ENCODE measurements around the gene CCDC201. TPM values are rescaled to one million over a fixed set of nuclear protein-coding genes. Genes with fewer than 3 reads are reported as not detected.
A peak's percentile ranks its signal among the peaks of the same experiment; 100 is the strongest.

Gene CCDC201
- total RNA-seq, 1 donor from 2014 or later: under 0.01 TPM

DNA sequence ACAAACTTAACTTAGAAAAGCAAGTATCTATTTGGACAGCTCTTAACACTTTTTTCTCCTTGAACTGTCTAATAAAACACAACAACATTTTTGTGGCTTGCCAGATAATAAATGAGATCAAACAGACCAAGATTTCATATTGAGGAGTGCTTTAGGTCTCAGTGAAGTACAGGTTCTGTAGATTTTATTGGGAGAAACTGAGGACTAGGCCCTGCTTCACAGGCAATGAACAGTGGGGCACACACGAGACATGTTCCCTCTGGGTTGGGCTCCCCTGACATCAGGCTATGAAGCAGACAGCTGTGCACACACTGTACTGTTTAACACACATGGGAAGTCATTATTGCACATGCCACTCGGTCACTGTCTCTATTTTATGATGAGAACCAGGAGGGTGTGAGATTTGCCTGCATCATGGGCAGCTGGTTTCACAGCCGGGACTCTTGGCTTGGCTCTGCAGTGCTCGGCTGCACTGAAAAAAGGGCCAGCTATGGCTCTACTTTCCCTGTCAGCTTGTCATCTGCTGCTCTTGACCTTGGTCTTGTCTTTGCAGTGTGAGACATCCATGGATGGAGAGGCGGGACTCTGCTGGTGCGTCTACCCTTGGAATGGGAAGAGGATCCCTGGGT, 19.6 kb upstream of the CCDC201 start:
- Histone ChIP-seq H3K36me3 (ENCODE audit: control insufficient read depth, insufficient read depth, low read length) (no peaks in the 10 kb centered on the region), H3K4me3 (ENCODE audit: low read depth, low read length) (no peak overlapping the region), H3K27me3 (ENCODE audit: control insufficient read depth, insufficient read depth, low read length) (peaks cover 21% of the 10 kb centered on the region)
- TF ChIP-seq CTCF (IDR thresholded peaks at IDR 0.05; ENCODE audit: insufficient read depth, low read length, severe bottlenecking): no peak
- no peak for DNase-seq (ENCODE audit: low read depth)
- no peak for FAIRE-seq

DNA sequence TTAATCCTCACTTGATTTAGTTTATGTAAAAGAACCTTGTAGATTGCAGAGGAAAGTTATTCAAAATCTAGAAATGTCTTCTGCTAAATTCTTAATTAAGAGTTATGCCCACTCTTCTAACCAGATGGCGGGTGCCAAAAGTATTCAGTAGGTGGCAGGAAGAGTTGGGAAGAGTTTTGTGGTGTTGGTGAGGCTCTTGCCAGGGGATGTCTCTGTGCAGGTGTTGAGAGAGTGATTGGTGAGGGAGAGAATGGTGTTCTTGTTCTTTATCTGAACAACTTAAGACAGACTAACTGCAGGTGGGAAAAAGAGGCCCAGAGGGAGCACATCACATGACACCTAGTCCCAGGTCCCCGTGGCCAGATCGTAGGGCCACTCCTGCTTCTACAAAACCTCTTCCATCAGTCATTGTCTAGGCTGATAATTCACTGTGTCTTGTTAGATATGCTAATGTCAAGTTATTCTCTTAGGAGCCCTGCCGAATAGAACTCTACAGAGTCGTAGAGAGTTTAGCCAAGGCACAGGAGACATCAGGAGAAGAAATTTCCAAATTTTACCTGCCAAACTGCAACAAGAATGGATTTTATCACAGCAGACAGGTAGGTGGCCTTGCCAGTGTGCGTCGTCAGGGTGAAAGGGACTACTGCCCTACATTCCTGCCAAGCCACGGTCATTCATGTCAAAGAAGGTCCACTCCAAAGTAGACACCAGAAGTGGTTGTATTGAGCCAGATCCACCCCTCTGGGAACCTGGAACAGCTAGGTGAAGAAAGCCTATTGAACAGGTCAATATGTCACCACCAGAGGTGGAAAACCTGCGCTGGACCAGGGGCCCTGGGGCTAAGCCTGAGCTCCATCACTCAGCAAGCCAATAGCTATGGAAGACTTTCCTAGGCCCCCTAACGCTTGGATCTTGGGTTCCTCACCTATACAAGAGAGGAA, 18.9 kb upstream of the CCDC201 start:
- H3K27me3 ChIP-seq (ENCODE audit: control insufficient read depth, insufficient read depth, low read length): peaks cover 21% of the 10 kb centered on the region
- no peak for TF ChIP-seq CTCF (IDR thresholded peaks at IDR 0.05; ENCODE audit: insufficient read depth, low read length, severe bottlenecking)
- no peak overlapping the region for H3K4me3 ChIP-seq (ENCODE audit: low read depth, low read length)
- H3K36me3 ChIP-seq (ENCODE audit: control insufficient read depth, insufficient read depth, low read length): no peaks in the 10 kb centered on the region
- no peak for DNase-seq (ENCODE audit: low read depth)
- no peak for FAIRE-seq

GRCh38 chr7:45890902-45891461, 18.1 kb upstream of the CCDC201 start:
- TF ChIP-seq CTCF (IDR thresholded peaks at IDR 0.05; ENCODE audit: insufficient read depth, low read length, severe bottlenecking): peak; percentile 32
- FAIRE-seq: no peak
- peak; percentile 39 for DNase-seq (ENCODE audit: low read depth)
- no peaks in the 10 kb centered on the region for H3K36me3 ChIP-seq (ENCODE audit: control insufficient read depth, insufficient read depth, low read length)
- H3K27me3 ChIP-seq (ENCODE audit: control insufficient read depth, insufficient read depth, low read length): peaks cover 20% of the 10 kb centered on the region
- H3K4me3 ChIP-seq (ENCODE audit: low read depth, low read length): no peak overlapping the region

DNA sequence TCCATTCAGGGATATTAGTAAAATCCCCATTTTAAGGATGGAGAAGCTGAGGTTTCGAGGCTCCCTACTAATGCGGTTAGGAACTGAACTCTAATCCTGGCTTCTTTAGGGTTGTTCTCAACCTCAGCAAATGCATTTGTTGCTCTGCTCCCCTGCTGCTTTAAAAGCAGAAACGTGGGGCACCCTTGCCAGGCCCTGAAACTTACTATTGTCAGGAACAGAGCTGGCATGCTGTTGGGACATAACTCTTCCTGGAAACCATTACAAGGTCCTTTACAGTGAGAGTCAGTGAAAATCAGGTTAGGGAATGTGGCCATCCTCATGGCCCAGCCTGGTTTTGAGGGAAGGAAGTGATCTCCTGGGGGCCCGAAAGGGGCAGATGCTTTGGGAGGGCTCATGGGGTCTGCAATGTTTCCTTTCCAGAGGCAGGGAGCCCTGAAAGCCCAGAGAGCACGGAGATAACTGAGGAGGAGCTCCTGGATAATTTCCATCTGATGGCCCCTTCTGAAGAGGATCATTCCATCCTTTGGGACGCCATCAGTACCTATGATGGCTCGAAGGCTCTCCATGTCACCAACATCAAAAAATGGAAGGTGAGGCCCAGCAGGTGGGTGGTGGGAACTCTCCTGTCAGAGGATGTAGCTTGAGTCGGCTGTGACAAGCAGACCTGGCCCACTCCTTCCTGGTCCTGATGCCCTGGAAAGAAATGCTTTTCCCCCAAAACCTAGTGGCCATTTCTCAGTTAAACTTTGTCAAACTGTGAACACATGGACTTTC, 17.4 kb upstream of the CCDC201 start:
- DNase-seq (ENCODE audit: low read depth) (no peak), FAIRE-seq (no peak)
- no peak for TF ChIP-seq CTCF (IDR thresholded peaks at IDR 0.05; ENCODE audit: insufficient read depth, low read length, severe bottlenecking)
- peaks cover 19% of the 10 kb centered on the region for H3K27me3 ChIP-seq (ENCODE audit: control insufficient read depth, insufficient read depth, low read length)
- no peaks in the 10 kb centered on the region for H3K36me3 ChIP-seq (ENCODE audit: control insufficient read depth, insufficient read depth, low read length)
- no peak overlapping the region for H3K4me3 ChIP-seq (ENCODE audit: low read depth, low read length)

GRCh38 chr7:45889367-45890067, 16.6 kb upstream of the CCDC201 start:
- no peak for DNase-seq (ENCODE audit: low read depth)
- H3K27me3 ChIP-seq (ENCODE audit: control insufficient read depth, insufficient read depth, low read length): peaks cover 16% of the 10 kb centered on the region
- no peaks in the 10 kb centered on the region for H3K36me3 ChIP-seq (ENCODE audit: control insufficient read depth, insufficient read depth, low read length)
- FAIRE-seq: no peak
- no peak overlapping the region for H3K4me3 ChIP-seq (ENCODE audit: low read depth, low read length)
- TF ChIP-seq CTCF (IDR thresholded peaks at IDR 0.05; ENCODE audit: insufficient read depth, low read length, severe bottlenecking): no peak
